Gastrocnemius medialis (tissue), 4 donors: ENCODE data around the gene CNNM3. TPM values are rescaled to one million over a fixed set of nuclear protein-coding genes. Genes with fewer than 3 reads are reported as not detected.
A peak's percentile ranks its signal among the peaks of the same experiment; 100 is the strongest.

Source experiments
- ATAC-seq, 2 donors: fragments of 150-250 bp; one replicate each; pipeline ENCODE4 v1.9.1; 2016
- DNase-seq, 2 donors: peaks; one replicate each; pipeline ENCODE4 v3.0.0-alpha.2; 2019
- H3K27ac ChIP-seq, 4 donors: fragments of 200-600 bp; sonication (generic); 1 replicate in 1 of 4; 2 replicates in 3 of 4; pipeline ENCODE4 v1.5.1; 2016 to 2018; ENCODE audit warnings: mild to moderate bottlenecking in 2 of 4, moderate library complexity in 1 of 4
- H3K27me3 ChIP-seq, 3 donors: fragments of 200-600 bp; sonication (generic) in 2 of 3; 1 replicate in 1 of 3; 2 replicates in 2 of 3; pipeline versions ENCODE4 v1.5.1 to v1.6.0; 2016 to 2019; ENCODE audit warnings: mild to moderate bottlenecking in 1 of 3, moderate library complexity in 1 of 3
- H3K36me3 ChIP-seq, 2 donors: fragments of 200-600 bp; sonication (generic) in 1 of 2; one replicate each; pipeline ENCODE4 v1.5.1; 2017 to 2018
- H3K4me1 ChIP-seq, 2 donors: fragments of 200-600 bp; sonication (generic) in 1 of 2; one replicate each; pipeline ENCODE4 v1.5.1; 2016 to 2017; ENCODE audit warnings: mild to moderate bottlenecking in 2 of 2
- H3K4me3 ChIP-seq, 4 donors: fragments of 200-600 bp; sonication (generic) in 3 of 4; 1 replicate in 1 of 4; 2 replicates in 3 of 4; pipeline ENCODE4 v1.5.1; 2016 to 2019; ENCODE audit warnings: mild to moderate bottlenecking in 2 of 4
- H3K9me3 ChIP-seq, 3 donors: fragments of 200-600 bp; sonication (generic) in 2 of 3; 1 replicate in 1 of 3; 2 replicates in 2 of 3; pipeline ENCODE4 v1.5.1; 2016 to 2019
- POLR2A ChIP-seq, 2 donors: fragments of 450-650 bp; IDR thresholded peaks; one replicate each; pipeline ENCODE4 v1.6.1; 2017; ENCODE audit warnings: antibody characterized with exemption in 2 of 2, mild to moderate bottlenecking in 2 of 2, moderate library complexity in 2 of 2
- in situ Hi-C, 4 donors: fragments of 200-750 bp; cut with MboI; loops; one replicate each; pipeline versions ENCODE4 v1.15.0 to v1.8.0; 2017; ENCODE audit warnings: low sequenced_read_pairs in 4 of 4
- intact Hi-C: fragments of 100-400 bp; cut with DNase I; formaldehyde crosslinking; loops from one replicate; pipeline ENCODE4 v1.15.1; 2023; ENCODE audit warnings: low total_unique reads
- total RNA-seq, 4 donors: library from RNA; depleted of rRNA; stranded (reverse); fragments of >200 nt; gene quantifications; one replicate each; pipeline versions ENCODE4 v1.1.0 to v1.2.3, GENCODE V29; 2016
- TF ChIP-seq, protein P1 (sequence below), 5 experiments: fragments of 450-650 bp in 3 of 5; fragments of 200-600 bp in 2 of 5; sonication (generic) in 2 of 5; IDR thresholded peaks in 4 of 5; conservative IDR thresholded peaks in 1 of 5; 1 replicate in 4 of 5; 2 replicates in 1 of 5; pipeline ENCODE4 v1.5.1; 2016 to 2019; ENCODE audit warnings: antibody characterized with exemption in 5 of 5, mild to moderate bottlenecking in 3 of 5, moderate library complexity in 3 of 5

The CNNM3 gene
- total RNA-seq, 4 donors from 2014 or later, result 3.3 to 9.8 (median 8.6) TPM

DNA sequence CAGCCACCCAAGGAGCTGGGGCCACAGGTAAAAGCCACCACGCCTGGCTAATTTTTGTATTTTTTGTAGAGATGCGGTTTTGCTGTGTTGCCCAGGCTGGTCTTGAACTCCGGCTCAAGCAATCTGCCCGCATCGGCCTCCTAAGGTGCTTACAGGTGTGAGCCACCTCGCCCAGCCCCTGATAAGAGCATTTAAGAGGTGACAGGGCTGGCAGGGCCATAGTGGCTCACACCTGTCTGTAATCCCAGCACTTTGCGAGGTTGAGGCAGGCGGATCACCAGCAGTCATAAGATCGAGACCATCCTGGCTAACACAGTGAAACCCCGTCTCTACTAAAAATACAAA, 9.0 kb upstream of the CNNM3 start:
- intact Hi-C loops (no loop called here), in situ Hi-C loops (no loop called here)
- Histone ChIP-seq H3K36me3 (no peaks in the 10 kb centered on the region), H3K27me3 (no peaks in the 10 kb centered on the region), H3K9me3 (no peaks in the 10 kb centered on the region), H3K4me1 (peaks cover 9 to 10% of the 10 kb centered on the region in 2 donors), H3K4me3 (no peak overlapping the region), H3K27ac (no peak overlapping the region)
- no peak for ATAC-seq
- TF ChIP-seq POLR2A (IDR thresholded peaks at IDR 0.05), result no peak
- TF ChIP-seq, protein P1, sequence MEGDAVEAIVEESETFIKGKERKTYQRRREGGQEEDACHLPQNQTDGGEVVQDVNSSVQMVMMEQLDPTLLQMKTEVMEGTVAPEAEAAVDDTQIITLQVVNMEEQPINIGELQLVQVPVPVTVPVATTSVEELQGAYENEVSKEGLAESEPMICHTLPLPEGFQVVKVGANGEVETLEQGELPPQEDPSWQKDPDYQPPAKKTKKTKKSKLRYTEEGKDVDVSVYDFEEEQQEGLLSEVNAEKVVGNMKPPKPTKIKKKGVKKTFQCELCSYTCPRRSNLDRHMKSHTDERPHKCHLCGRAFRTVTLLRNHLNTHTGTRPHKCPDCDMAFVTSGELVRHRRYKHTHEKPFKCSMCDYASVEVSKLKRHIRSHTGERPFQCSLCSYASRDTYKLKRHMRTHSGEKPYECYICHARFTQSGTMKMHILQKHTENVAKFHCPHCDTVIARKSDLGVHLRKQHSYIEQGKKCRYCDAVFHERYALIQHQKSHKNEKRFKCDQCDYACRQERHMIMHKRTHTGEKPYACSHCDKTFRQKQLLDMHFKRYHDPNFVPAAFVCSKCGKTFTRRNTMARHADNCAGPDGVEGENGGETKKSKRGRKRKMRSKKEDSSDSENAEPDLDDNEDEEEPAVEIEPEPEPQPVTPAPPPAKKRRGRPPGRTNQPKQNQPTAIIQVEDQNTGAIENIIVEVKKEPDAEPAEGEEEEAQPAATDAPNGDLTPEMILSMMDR (IDR thresholded peaks at IDR 0.05 in 4 of 5, conservative IDR thresholded peaks at IDR 0.05 in 1 of 5), result no peak
- no peak for DNase-seq

- intact Hi-C loops, result no loop called here
- TF ChIP-seq, protein P1 (IDR thresholded peaks at IDR 0.05 in 4 of 5, conservative IDR thresholded peaks at IDR 0.05 in 1 of 5), result no peak
- no peak for TF ChIP-seq POLR2A (IDR thresholded peaks at IDR 0.05)
- no peaks in the 10 kb centered on the region for H3K36me3 ChIP-seq
Observed at GRCh38 chr2:96808176-96808837, 7.8 kb upstream of the CNNM3 start.

DNA sequence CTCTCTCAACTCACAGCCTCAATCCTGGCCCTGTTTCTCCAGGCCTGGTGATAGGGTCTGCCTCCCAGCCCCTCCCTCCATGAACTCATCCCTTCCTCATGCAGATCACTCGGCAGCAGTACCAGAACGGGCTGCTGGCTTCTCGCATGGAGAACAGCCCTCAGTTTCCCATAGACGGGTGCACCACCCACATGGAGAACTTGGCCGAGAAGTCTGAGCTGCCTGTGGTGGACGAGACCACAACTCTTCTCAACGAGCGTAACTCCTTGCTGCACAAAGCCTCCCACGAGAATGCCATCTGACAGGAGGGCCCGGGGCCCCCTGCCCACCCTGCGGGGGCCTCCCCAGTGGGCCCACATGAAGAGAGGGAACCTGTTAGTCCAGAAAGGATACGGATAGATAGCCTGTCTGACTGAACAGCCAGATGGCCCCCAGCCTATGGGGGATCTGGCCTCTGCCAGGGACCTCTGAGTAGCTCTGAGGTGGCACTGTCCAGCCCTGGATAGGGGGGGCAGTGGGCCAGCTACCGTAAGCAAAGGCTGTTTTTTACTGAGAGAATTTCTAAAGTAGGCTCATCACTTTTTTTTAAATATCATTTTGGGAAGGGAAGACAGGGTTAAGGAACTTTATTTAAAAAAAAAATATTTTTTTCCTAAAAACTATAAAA, 6.7 kb upstream of the CNNM3 start:
- intact Hi-C loops (no loop called here), in situ Hi-C loops (no loop called here)
- Histone ChIP-seq H3K36me3 (no peaks in the 10 kb centered on the region), H3K4me1 (peaks cover 13 to 14% of the 10 kb centered on the region in 2 donors), H3K27me3 (no peaks in the 10 kb centered on the region), H3K9me3 (no peaks in the 10 kb centered on the region), H3K4me3 (no peak overlapping the region), H3K27ac (peak overlapping the region in 3 of 4 donors; percentile 8 to 50 (median 18))
- DNase-seq, result no peak
- no peak for ATAC-seq
- TF ChIP-seq, protein P1 (IDR thresholded peaks at IDR 0.05 in 4 of 5, conservative IDR thresholded peaks at IDR 0.05 in 1 of 5), result no peak
- no peak for TF ChIP-seq POLR2A (IDR thresholded peaks at IDR 0.05)

More at GRCh38 chr2:96808176-96808837, 7.8 kb upstream of the CNNM3 start:
- H3K4me3 ChIP-seq, result no peak overlapping the region
- in situ Hi-C loops, result no loop called here
- no peaks in the 10 kb centered on the region for H3K27me3 ChIP-seq
- DNase-seq (no peak), ATAC-seq (peak in 1 of 2 donors; percentile 40)
- no peaks in the 10 kb centered on the region for H3K9me3 ChIP-seq
- peaks cover 13 to 14% of the 10 kb centered on the region in 2 donors for H3K4me1 ChIP-seq
- H3K27ac ChIP-seq, result peak overlapping the region; percentile 10 to 22 (median 16)

DNA sequence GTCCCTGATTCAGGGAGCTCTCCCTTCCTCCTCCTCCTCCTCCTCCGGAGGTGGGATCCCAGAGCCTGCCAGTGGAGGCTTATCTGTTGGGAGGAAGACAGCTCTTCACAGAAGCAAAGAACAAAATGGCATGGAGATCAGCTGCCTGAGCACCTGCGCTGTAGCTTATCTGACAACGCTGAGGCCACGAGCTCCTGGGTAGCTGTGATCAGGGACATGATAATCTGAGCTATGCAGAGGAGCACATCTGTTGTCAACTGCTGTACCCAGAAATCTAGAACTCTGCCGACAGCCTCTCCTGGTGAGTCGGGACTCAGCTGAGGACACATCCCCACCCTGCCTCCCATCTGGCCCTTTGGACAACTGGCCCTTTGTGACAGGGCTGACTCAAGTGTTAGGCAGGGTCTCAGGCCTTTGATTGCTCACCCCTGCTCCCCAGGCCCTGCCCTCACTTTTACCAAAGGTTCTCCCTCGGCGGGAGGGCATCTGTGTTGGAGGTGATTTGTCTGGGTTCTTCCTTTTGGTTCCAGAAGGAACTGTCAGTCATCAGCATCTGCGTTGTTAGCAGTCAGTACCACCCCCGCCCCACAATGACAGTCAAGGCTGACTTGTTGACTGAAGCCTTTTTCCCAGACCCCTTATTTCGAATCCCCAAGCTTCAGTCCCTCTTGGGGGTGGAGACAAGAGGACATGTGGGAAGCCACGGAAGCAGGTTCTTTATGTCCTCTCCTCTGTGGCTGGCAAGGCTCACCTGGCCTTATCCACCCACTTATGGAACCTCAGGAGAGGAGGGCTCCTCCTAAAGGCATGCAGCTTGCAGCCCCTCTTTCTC, 5.9 kb upstream of the CNNM3 start:
- intact Hi-C loops (no loop called here), in situ Hi-C loops (no loop called here)
- Histone ChIP-seq H3K9me3 (no peaks in the 10 kb centered on the region), H3K36me3 (no peaks in the 10 kb centered on the region), H3K4me3 (no peak overlapping the region), H3K27me3 (no peaks in the 10 kb centered on the region), H3K4me1 (peaks cover 16 to 17% of the 10 kb centered on the region in 2 donors), H3K27ac (peak overlapping the region in 3 of 4 donors; percentile 37 to 70 (median 50))
- no peak for DNase-seq
- ATAC-seq, result no peak
- TF ChIP-seq POLR2A (IDR thresholded peaks at IDR 0.05), result no peak
- TF ChIP-seq, protein P1 (IDR thresholded peaks at IDR 0.05 in 4 of 5, conservative IDR thresholded peaks at IDR 0.05 in 1 of 5), result no peak
